Spinal cord (tissue), 10 donors: ENCODE measurements around the gene PUSL1. TPM values are rescaled to one million over a fixed set of nuclear protein-coding genes. Genes with fewer than 3 reads are reported as not detected.
A peak's percentile ranks its signal among the peaks of the same experiment; 100 is the strongest.

Source experiments
- DNase-seq, 6 donors: peaks; one replicate each; pipeline versions ENCODE4 v3.0.0 to v3.0.0-alpha.2; 2013 to 2015; ENCODE audit warnings: low spot score in 6 of 6, low read depth in 4 of 6
- H3K27ac ChIP-seq: one replicate; pipeline ENCODE4 v1.5.1; 2013; ENCODE audit warnings: low read depth, low read length, control low read depth
- H3K27me3 ChIP-seq: one replicate; pipeline ENCODE4 v1.6.1; 2013; ENCODE audit warnings: low read length; ENCODE audit not compliant: control insufficient read depth, insufficient read depth
- H3K36me3 ChIP-seq: one replicate; pipeline ENCODE4 v1.6.1; 2013; ENCODE audit warnings: low read length; ENCODE audit not compliant: control insufficient read depth, insufficient read depth
- H3K4me1 ChIP-seq: one replicate; pipeline ENCODE4 v1.6.1; 2013; ENCODE audit warnings: low read length; ENCODE audit not compliant: control insufficient read depth, insufficient read depth
- H3K4me3 ChIP-seq: one replicate; pipeline ENCODE4 v1.5.1; 2013; ENCODE audit warnings: low read depth, low read length, control low read depth
- H3K9me3 ChIP-seq: one replicate; pipeline ENCODE4 v1.6.1; 2013; ENCODE audit warnings: low read length; ENCODE audit not compliant: control insufficient read depth, insufficient read depth
- WGBS: methylation state at CpG from one replicate; pipeline ENCODE4 v1.1.5; 2013; ENCODE audit warnings: missing lambda C conversion rate; ENCODE audit not compliant: insufficient coverage; 5-methylcytosine and 5-hydroxymethylcytosine counted together
- polyA plus RNA-seq, 2 donors: library from polyadenylated mRNA; unstranded; fragments of 120-200 nt; gene quantifications; one replicate each; pipeline ENCODE4 v1.2.1, GENCODE V29; 2013; ENCODE audit not compliant: insufficient read length in 2 of 2
- small RNA-seq: library from RNA; depleted of rRNA; stranded (forward); fragments of <200 nt; gene quantifications from one replicate; pipeline ENCODE3, GENCODE V24; 2014; ENCODE audit warnings: low replicate concordance
- total RNA-seq, 2 donors: library from RNA; depleted of rRNA in 1 of 2; stranded (reverse); fragments of 120-200 nt in 1 of 2; fragments of >200 nt in 1 of 2; gene quantifications; one replicate each; pipeline versions ENCODE4 v1.2.3 to v1.2.4, GENCODE V29; 2013 to 2014
- donor health status: healthy.

Gene PUSL1
- total and polyA plus RNA-seq, 4 donors: 6.2 to 17.7 (median 15.1) TPM

DNA sequence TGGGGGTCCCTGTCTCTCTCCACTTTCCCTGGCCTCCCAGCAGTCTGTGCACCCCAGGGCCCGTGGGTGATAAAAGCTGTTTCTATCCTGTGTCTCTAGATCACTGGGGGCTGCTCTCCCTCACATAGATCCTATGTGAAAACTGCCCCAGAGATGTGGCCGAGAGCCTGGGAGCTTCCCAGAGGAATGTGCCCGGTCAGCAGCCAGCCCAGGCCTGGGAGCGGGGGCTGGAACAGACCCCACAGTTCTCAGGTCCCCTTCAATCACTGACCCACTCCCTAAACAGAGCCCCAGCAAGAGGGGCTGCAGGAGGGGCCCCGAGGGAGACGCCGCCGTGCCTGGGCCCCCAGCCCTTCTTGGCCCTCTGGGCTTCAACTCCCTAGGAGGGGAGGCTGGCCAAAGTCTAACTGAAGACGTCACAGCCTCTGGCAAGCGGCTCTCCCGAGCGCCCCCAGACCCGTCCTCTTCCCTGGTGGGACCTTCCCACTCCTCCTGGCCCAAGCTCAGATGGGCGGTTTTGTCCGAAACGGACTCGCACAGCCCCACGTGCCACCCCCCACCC is 49.6 kb downstream of the PUSL1 start:
- Histone ChIP-seq H3K27ac (peak overlapping the region; percentile 91), H3K27me3 (peaks cover 24% of the 10 kb centered on the region), H3K9me3 (no peaks in the 10 kb centered on the region), H3K36me3 (peaks cover 20% of the 10 kb centered on the region), H3K4me1 (peaks cover 78% of the 10 kb centered on the region), H3K4me3 (peak overlapping the region; percentile 57)
- DNase-seq: peak in 1 of 6 donors; percentile 46
- 7% methylated on average over 18 of the region's 18 CpGs for WGBS

DNA sequence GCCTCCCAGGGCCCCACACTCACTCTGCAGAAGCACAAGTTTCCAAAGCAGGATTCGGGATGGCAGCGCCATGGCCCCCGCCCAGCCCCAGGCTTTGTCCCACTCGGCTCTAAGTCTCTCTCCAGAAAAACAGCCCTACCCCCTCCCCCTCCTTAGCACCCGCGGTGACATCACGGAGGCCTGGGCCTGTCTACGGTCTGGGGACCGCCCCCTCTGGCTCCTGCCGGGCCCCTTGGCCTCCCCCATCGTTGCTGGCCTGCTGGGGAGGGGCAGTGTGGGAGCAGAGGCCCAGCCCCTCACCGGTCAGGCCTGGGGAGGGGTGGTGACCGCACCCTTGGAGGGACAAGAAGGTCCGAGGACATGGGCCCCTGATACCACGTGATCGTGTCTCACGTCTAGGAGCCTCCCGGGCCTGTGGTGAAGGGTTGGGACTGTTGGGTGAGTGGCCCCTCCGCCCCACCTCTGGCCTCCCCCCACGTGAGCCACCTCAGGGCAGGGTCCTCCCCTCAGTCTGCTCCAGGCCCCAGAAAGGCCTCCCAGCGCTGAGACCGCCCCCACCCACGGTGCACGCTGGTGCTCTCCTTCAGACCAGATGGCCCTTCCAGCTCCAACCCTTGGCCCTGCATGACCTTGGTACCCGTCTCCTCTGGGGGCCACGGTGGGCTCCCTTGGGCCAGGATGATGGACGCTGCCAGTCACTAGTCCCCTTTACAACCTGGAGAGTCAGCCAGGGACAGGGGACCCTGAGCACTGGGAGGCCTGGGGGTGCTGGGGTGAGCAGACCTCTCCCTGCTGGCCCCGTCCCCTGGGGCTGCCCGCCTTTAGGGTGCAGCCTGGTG is 50.3 kb downstream of the PUSL1 start, which contains the start of gene MXRA8:
TSS of gene MXRA8 (minus strand) at position 123 of the 839 bp plus-strand sequence. CDS start at position 72, 51 bp downstream.
- peaks cover 18% of the 10 kb centered on the region for H3K27me3 ChIP-seq
- peaks cover 71% of the 10 kb centered on the region for H3K4me1 ChIP-seq
- WGBS: 24% methylated on average over 19 of the region's 29 CpGs
- DNase-seq: peak in 2 of 6 donors; percentile 54 to 86
- no peaks in the 10 kb centered on the region for H3K9me3 ChIP-seq
- H3K36me3 ChIP-seq: peaks cover 13% of the 10 kb centered on the region
- peak within 1 kb of the TSS; percentile 57 for H3K4me3 ChIP-seq
- H3K27ac ChIP-seq: peak within 1 kb of the TSS; percentile 91

DNA sequence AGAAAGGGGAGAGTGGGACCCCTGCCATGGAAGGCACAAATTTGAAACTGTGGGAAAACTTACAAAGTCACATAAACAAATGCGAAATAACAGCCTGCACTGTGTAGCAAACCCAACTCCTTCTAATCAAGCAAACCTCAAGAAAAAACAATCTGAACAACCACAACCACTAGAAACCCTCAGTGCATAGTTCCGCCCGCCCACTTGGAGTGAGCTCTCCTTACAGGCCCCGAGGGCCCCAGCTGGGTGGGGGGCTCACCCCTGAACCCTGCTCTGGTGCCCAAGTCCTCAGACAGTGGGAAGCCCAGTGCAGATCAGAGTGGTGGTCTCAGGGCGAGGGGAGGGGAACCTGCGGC is 50.9 kb downstream of the PUSL1 start:
- H3K27me3 ChIP-seq: peaks cover 13% of the 10 kb centered on the region
- no peak overlapping the region for H3K4me3 ChIP-seq
- no peaks in the 10 kb centered on the region for H3K9me3 ChIP-seq
- H3K27ac ChIP-seq: peak overlapping the region; percentile 91
- peaks cover 65% of the 10 kb centered on the region for H3K4me1 ChIP-seq
- peak in 1 of 6 donors; percentile 55 for DNase-seq
- 88% methylated on average over 2 of the region's 6 CpGs for WGBS
- peaks cover 7% of the 10 kb centered on the region for H3K36me3 ChIP-seq

- H3K27ac ChIP-seq: peak overlapping the region; percentile 91
- peaks cover 11% of the 10 kb centered on the region for H3K27me3 ChIP-seq
- peaks cover 61% of the 10 kb centered on the region for H3K4me1 ChIP-seq
- H3K9me3 ChIP-seq: no peaks in the 10 kb centered on the region
- H3K36me3 ChIP-seq: peaks cover 2% of the 10 kb centered on the region
- no peak overlapping the region for H3K4me3 ChIP-seq
- 58% methylated on average over 25 of the region's 28 CpGs for WGBS
- peak in 1 of 6 donors; percentile 71 for DNase-seq
Observed at GRCh38 chr1:1359664-1360468, 51.5 kb downstream of the PUSL1 start.

GRCh38 chr1:1360506-1361169 is 52.2 kb downstream of the PUSL1 start:
- 70% methylated on average over 20 of the region's 20 CpGs for WGBS
- Histone ChIP-seq H3K4me3 (no peak overlapping the region), H3K36me3 (peaks cover 2% of the 10 kb centered on the region), H3K4me1 (peaks cover 61% of the 10 kb centered on the region), H3K9me3 (no peaks in the 10 kb centered on the region), H3K27ac (peak overlapping the region; percentile 91), H3K27me3 (peaks cover 11% of the 10 kb centered on the region)
- no peak for DNase-seq

Small RNA genes within 50 kb of the gene (small RNA-seq; reads per million reads assigned to genes)
- not detected for gene MIR6726

Other genes starting within 250 kb of the PUSL1 start
- not detected for gene RNF223, start 234.3 kb upstream of the PUSL1 start, total RNA-seq
- under 1 TPM in 1 of 2 donors, not detected in 1; 0.20 TPM for gene RNF223, start 234.3 kb upstream of the PUSL1 start, polyA plus RNA-seq
- gene C1orf159, start 192.5 kb upstream of the PUSL1 start, total RNA-seq: 1 to 10 TPM; 4.4 to 9.9 TPM
- 10 to 100 TPM; 22.3 to 27.0 TPM for gene C1orf159, start 192.5 kb upstream of the PUSL1 start, polyA plus RNA-seq
- gene TTLL10, start 134.7 kb upstream of the PUSL1 start, total RNA-seq: 1 to 10 TPM in 1 of 2 donors, under 1 TPM in 1; 0.79 to 2.1 TPM
- gene TTLL10, start 134.7 kb upstream of the PUSL1 start, polyA plus RNA-seq: 1 to 10 TPM; 1.2 to 1.3 TPM
- under 1 TPM; 0.20 to 0.22 TPM for gene TNFRSF18, start 102.0 kb upstream of the PUSL1 start, total RNA-seq
- under 1 TPM; 0.36 to 0.68 TPM for gene TNFRSF18, start 102.0 kb upstream of the PUSL1 start, polyA plus RNA-seq
- gene TNFRSF4, start 94.4 kb upstream of the PUSL1 start, total RNA-seq: 1 to 10 TPM in 1 of 2 donors, under 1 TPM in 1; 0.20 to 1.5 TPM
- 1 to 10 TPM; 1.0 to 1.2 TPM for gene TNFRSF4, start 94.4 kb upstream of the PUSL1 start, polyA plus RNA-seq
- 10 to 100 TPM; 31.0 to 86.7 TPM for gene SDF4, start 76.6 kb upstream of the PUSL1 start, total RNA-seq
- gene SDF4, start 76.6 kb upstream of the PUSL1 start, polyA plus RNA-seq: 100 to 1,000 TPM; 125 to 160 TPM
- 10 to 100 TPM; 11.5 to 30.4 TPM for gene B3GALT6, start 76.4 kb upstream of the PUSL1 start, total RNA-seq
- 10 to 100 TPM; 39.7 to 40.1 TPM for gene B3GALT6, start 76.4 kb upstream of the PUSL1 start, polyA plus RNA-seq
- gene C1QTNF12, start 61.9 kb upstream of the PUSL1 start, total RNA-seq: 10 to 100 TPM in 1 of 2 donors, 1 to 10 TPM in 1; 2.7 to 10.4 TPM
- 1 to 10 TPM; 1.4 to 5.7 TPM for gene C1QTNF12, start 61.9 kb upstream of the PUSL1 start, polyA plus RNA-seq
- 10 to 100 TPM; 26.4 to 42.4 TPM for gene UBE2J2, start 34.7 kb upstream of the PUSL1 start, total RNA-seq
- gene UBE2J2, start 34.7 kb upstream of the PUSL1 start, polyA plus RNA-seq: 10 to 100 TPM; 65.6 to 82.9 TPM
- 10 to 100 TPM in 1 of 2 donors, 1 to 10 TPM in 1; 2.2 to 10.3 TPM for gene SCNN1D, start 28.2 kb upstream of the PUSL1 start, total RNA-seq
- 10 to 100 TPM; 16.8 to 24.5 TPM for gene SCNN1D, start 28.2 kb upstream of the PUSL1 start, polyA plus RNA-seq
- gene ACAP3, start 667 bp upstream of the PUSL1 start, total RNA-seq: 10 to 100 TPM; 58.7 to 70.6 TPM
- gene ACAP3, start 667 bp upstream of the PUSL1 start, polyA plus RNA-seq: 100 to 1,000 TPM; 222 to 265 TPM
- gene INTS11, start 16.1 kb downstream of the PUSL1 start, total RNA-seq: 10 to 100 TPM; 39.8 to 82.5 TPM
- 100 to 1,000 TPM; 146 to 206 TPM for gene INTS11, start 16.1 kb downstream of the PUSL1 start, polyA plus RNA-seq
- gene CPTP, start 16.2 kb downstream of the PUSL1 start, total RNA-seq: 10 to 100 TPM in 1 of 2 donors, 1 to 10 TPM in 1; 9.6 to 18.8 TPM
- 10 to 100 TPM; 31.8 to 32.0 TPM for gene CPTP, start 16.2 kb downstream of the PUSL1 start, polyA plus RNA-seq
- gene TAS1R3, start 22.7 kb downstream of the PUSL1 start, total RNA-seq: under 1 TPM; 0.10 to 0.44 TPM
- gene TAS1R3, start 22.7 kb downstream of the PUSL1 start, polyA plus RNA-seq: under 1 TPM; 0.86 to 0.98 TPM
- gene DVL1, start 40.8 kb downstream of the PUSL1 start, total RNA-seq: 10 to 100 TPM; 35.7 to 68.7 TPM
- 10 to 100 TPM; 82.7 to 87.1 TPM for gene DVL1, start 40.8 kb downstream of the PUSL1 start, polyA plus RNA-seq
- 100 to 1,000 TPM in 1 of 2 donors, 10 to 100 TPM in 1; 40.6 to 212 TPM for gene MXRA8, start 50.0 kb downstream of the PUSL1 start, total RNA-seq
- gene MXRA8, start 50.0 kb downstream of the PUSL1 start, polyA plus RNA-seq: 100 to 1,000 TPM in 1 of 2 donors, 10 to 100 TPM in 1; 48.1 to 106 TPM
- 100 to 1,000 TPM in 1 of 2 donors, 10 to 100 TPM in 1; 41.4 to 105 TPM for gene AURKAIP1, start 66.6 kb downstream of the PUSL1 start, total RNA-seq
- 100 to 1,000 TPM; 124 to 130 TPM for gene AURKAIP1, start 66.6 kb downstream of the PUSL1 start, polyA plus RNA-seq
- 100 to 1,000 TPM; 148 to 178 TPM for gene CCNL2, start 90.7 kb downstream of the PUSL1 start, total RNA-seq
- 100 to 1,000 TPM; 214 to 303 TPM for gene CCNL2, start 90.7 kb downstream of the PUSL1 start, polyA plus RNA-seq
- 100 to 1,000 TPM in 1 of 2 donors, 10 to 100 TPM in 1; 56.9 to 117 TPM for gene MRPL20, start 98.7 kb downstream of the PUSL1 start, total RNA-seq
- gene MRPL20, start 98.7 kb downstream of the PUSL1 start, polyA plus RNA-seq: 100 to 1,000 TPM; 108 to 119 TPM
- gene ANKRD65, start 112.7 kb downstream of the PUSL1 start, total RNA-seq: 1 to 10 TPM; 1.8 to 6.7 TPM
- gene ANKRD65, start 112.7 kb downstream of the PUSL1 start, polyA plus RNA-seq: 10 to 100 TPM; 10.6 to 10.8 TPM
- 10 to 100 TPM; 11.4 to 34.5 TPM for gene VWA1, start 127.1 kb downstream of the PUSL1 start, total RNA-seq
- 10 to 100 TPM; 53.0 to 67.0 TPM for gene VWA1, start 127.1 kb downstream of the PUSL1 start, polyA plus RNA-seq
- under 1 TPM; 0.10 to 0.72 TPM for gene ATAD3C, start 141.1 kb downstream of the PUSL1 start, total RNA-seq
- gene ATAD3C, start 141.1 kb downstream of the PUSL1 start, polyA plus RNA-seq: 1 to 10 TPM in 1 of 2 donors, under 1 TPM in 1; 0.68 to 2.3 TPM
- 10 to 100 TPM in 1 of 2 donors, 1 to 10 TPM in 1; 9.8 to 19.7 TPM for gene ATAD3B, start 163.2 kb downstream of the PUSL1 start, total RNA-seq
- gene ATAD3B, start 163.2 kb downstream of the PUSL1 start, polyA plus RNA-seq: 10 to 100 TPM; 18.4 to 37.8 TPM
- 10 to 100 TPM in 1 of 2 donors, 1 to 10 TPM in 1; 9.0 to 22.0 TPM for gene ATAD3A, start 203.6 kb downstream of the PUSL1 start, total RNA-seq
- gene ATAD3A, start 203.6 kb downstream of the PUSL1 start, polyA plus RNA-seq: 10 to 100 TPM; 33.0 to 45.7 TPM
- 10 to 100 TPM; 10.2 to 12.3 TPM for gene TMEM240, start 232.0 kb downstream of the PUSL1 start, total RNA-seq
- gene TMEM240, start 232.0 kb downstream of the PUSL1 start, polyA plus RNA-seq: 10 to 100 TPM; 43.5 to 47.7 TPM